SW 1271 (cell line): ENCODE results near the gene COG4.
A peak's percentile ranks its signal among the peaks of the same experiment; 100 is the strongest.

Experiments used
- DNase-seq, 2 experiments: peaks; one replicate each; lab custom pipeline; 2025; lab: John Stamatoyannopoulos, UW

Gene COG4

DNA sequence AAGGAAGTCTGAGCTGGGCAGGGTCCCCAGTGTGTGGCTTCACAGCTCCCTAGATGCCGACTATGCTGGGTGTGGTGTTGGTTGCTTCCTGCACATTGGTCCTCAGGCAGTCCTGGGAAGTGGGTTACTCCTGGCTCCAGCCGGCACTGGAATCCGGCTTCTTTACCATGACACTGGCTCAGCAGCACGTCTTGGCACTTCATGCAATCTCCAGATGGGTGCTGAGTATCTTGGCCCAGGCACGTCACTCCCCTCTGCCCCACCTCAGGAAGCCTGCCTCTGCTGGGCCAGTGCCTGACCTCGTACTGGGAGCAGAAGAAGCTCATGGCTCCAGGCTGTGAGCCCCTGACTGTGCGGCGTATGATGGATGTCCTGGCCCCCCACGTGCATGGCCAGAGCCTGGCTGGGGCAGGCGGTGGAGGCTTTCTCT lies 44.4 kb downstream of the COG4 start:
- DNase-seq, result no peak

GRCh38 chr16:70478169-70478568 lies 45.2 kb downstream of the COG4 start:
- no peak for DNase-seq

DNA sequence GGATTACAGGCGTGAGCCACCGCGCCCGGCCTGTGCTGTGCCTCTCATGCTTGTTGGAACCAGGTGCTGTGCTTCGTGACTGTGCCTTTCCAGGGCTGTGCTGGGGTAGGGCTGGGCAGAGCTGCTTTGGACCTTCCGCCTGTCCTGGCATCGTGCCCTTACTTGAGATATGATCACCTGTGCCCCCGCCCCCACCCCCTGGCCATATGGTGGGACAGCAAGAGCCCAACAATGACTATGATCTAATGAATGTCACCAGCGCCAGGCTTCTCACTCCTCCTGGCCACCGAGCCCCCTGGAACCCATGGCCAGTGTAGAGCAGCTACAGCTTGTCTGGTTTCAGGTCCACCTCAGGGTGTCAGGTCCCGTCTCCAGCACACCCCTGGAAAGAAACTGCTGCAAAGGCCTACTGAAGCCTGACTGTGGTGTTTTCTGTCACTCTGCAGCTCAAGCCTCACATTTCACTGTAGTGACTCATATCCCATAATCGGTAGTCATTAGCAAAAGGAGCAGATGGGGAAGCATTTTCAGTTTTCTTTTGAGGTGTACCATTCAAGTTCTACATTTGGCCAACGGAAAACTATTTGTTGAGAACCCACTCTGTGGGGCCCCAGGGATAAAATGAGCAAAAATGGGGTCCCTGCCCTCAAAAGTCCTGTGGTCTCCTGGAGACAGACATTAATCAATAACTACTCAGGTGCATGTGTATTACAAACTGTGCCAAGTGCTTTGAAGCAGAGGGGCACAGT lies 46.9 kb downstream of the COG4 start:
- DNase-seq, result peak in 1 of 2 experiments; percentile 66

DNA sequence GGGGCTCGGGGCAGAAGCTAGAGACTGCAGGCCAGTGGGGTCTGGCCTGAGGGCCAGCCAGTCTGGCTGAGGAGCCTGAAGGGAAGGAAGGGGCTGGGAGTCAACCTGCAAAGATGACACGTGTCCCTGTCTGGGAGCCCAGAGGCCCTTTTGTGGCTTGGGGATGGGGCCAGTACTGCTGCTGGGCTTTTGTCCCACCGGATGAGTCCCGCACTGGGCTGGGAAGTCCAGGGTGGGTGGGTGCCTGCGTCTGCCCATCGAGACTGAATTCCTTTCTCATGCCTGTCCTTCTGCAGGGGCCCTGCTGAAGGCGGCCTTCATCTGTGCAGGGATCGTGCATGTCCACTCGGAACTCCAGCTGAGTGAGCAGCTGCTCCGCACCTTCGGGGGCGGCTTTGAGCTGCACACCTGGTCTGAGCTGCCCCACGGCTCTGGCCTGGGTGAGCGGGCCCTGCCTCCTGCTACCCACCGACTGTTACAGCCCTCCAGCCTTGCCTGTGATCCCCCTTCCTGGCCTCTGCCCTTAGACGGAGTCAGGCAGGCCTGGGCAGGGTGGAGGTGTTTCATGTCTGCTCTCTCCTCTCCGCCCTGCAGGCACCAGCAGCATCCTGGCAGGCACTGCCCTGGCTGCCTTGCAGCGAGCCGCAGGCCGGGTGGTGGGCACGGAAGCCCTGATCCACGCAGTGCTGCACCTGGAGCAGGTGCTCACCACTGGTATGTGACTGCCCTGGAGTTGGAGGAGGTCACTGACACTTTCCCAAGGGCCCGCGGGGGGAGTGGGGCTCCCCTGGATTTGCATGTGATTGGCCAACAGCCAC lies 48.1 kb downstream of the COG4 start:
- no peak for DNase-seq

DNA sequence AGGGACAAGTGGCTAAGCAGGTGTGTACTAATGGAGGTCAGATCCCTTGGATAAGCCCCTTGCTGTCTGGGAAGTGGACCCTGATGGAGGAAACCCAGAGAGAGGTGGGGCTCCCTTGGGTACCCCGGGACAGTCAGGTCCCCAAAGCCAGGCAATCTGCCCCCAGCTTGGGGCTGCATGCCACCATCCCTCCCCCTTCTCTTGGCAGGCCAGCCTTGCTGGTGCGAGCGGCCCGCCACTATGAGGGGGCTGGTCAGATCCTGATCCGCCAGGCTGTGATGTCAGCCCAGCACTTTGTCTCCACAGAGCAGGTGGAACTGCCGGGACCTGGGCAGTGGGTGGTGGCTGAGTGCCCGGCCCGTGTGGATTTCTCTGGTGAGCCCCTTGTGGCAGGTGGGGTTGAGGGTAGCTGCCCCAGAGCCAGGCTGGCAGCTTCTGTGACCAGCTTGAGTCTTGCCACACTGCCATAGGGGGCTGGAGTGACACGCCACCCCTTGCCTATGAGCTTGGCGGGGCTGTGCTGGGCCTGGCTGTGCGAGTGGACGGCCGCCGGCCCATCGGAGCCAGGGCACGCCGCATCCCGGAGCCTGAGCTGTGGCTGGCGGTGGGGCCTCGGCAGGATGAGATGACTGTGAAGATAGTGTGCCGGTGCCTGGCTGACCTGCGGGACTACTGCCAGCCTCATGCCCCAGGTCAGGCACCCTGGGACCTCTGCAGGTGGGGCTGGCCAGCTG lies 48.9 kb downstream of the COG4 start:
- no peak for DNase-seq

DNA sequence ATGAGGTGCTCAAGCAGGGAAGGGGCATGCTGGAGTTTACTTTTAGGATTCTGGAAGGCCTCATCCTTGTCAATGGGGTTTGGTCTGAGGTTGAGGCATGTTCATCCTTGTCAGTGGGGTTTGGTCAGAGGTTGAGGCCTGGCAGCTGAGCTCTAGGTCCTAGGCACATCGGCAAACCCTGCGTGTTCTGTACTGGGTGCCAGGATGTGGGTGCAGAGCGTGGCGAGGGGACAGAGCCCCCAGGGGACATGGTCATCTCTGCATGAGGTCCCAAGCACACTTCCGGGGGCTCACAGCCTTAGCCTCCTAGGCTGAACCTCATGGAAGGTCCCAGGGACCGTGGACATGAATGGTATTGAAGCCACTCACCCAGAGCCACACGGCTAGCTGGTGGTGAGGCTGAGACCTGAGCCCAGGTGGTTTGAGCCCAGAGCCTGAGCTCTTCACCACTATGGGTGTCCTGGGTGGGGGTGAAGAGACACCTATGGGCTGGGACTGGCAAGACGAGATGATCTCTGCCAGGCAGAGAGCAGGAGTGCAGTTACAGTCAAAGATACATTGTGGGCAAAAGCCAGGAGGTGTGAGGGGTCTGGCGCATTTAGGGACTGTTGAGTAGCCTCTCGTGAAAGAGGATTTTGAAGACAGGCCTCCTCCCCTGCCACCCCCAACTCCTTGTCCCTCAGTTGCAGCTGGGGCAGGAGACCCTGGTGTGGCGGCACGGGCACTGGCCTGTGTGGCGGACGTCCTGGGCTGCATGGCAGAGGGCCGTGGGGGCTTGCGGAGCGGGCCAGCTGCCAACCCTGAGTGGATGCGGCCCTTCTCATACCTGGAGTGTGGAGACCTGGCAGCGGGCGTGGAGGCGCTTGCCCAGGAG lies 49.7 kb downstream of the COG4 start:
- no peak for DNase-seq

DNA sequence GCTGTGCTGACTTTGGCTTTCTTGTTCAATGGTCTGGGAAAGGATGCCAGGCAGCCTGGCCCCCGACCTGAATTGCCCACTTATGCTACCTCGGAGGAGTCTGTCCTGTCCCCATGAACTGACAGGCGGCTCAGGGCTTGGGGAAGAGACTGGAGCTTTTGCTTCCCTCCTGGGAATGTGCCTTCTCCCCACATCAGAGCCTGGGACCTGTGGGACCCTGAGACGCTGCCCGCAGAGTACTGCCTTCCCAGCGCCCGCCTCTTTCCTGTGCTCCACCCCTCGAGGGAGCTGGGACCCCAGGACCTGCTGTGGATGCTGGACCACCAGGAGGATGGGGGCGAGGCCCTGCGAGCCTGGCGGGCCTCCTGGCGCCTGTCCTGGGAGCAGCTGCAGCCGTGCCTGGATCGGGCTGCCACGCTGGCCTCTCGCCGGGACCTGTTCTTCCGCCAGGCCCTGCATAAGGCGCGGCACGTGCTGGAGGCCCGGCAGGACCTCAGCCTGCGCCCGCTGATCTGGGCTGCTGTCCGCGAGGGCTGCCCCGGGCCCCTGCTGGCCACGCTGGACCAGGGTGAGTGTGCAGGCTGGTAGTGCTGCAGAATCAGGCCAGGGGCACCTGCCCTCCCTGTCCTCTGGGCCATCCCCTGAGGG lies 50.4 kb downstream of the COG4 start:
- DNase-seq, result no peak

GRCh38 chr16:70470927-70471341 lies 52.4 kb downstream of the COG4 start:
- DNase-seq, result peak in 1 of 2 experiments; percentile 15

DNA sequence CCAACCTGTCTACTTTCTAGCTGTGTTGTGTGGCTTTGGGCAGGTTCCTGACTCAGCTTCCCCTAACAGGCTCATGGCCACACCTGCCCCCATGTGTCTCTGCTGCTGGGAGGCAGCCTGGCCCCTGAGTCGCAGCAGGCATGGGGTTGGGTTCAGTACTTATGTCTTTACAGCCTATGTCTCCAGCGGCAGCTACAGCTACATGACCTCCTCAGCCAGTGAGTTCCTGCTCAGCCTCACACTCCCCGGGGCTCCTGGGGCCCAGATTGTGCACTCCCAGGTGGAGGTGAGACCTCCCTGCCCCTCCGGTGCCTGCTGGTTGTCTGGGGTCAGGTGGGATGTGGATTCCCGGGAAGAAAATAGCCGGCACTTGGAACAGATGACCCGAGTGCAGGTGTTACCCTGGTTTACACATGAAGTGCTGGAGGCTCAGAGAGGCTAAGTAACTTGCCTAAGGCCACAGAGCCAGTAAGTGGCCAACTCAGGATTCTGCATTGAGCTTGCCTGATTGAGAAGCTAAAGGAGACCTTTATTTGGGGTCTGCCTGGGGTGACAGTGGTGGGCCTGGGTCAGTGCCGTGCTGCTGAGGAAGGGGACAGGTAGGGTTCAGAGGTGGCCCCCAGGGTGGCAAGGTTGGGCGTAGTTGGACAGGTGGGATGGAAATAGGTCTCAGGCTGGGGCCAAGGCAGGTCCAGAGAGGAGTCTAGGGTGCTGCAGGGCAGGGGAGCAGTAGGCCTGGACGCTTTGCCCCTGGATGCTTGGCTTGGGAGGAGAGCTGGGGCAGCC lies 53.0 kb downstream of the COG4 start:
- DNase-seq, result no peak

DNA sequence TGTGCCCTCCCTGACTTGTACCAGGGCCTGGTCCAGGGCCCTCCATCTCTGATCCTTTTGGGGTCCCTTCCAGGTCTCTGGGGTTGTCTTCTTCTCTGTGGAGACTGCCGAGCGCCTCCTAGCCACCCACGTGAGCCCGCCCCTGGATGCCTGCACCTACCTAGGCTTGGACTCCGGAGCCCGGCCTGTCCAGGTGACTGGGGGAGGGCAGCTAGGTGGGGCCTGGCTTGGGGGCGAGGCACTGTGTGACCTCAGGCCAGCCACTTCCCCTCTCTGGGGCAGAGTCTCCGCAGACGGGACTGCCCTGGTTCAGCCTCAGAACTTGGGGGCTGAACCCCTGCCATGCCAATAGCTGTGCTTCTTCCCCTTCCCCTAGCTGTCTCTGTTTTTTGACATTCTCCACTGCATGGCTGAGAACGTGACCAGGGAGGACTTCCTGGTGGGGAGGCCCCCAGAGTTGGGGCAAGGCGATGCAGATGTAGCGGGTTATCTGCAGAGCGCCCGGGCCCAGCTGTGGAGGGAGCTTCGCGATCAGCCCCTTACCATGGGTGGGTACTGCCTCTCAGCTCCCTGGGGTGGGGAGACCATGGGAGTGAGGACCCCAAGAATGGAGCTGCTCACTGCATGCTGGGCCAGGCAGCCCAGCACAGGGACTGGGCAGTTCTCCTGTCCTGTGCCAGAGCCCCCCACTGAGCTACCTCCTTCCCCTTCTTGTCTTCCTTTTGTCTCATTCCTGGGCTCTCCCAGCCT lies 54.4 kb downstream of the COG4 start:
- DNase-seq, result no peak

DNA sequence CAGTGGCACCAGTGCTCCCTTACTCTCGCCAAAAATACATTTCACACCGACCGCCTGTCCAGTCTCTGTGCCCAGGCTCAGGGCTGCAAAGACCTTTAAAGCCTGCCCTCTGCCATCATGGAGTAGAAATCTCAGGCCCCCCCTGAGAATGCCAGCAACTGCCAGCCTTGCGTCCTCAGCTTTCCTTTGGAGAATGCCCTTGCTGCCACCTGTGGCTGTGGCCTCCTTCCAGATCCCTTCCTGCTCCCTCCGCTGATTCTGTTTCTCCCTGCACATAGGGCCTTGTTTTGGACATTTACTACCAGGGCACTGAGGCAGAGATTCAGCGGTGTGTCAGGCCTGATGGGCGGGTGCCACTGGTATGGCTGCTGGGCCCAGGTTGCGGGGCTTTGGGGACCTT lies 55.7 kb downstream of the COG4 start:
- no peak for DNase-seq

DNA sequence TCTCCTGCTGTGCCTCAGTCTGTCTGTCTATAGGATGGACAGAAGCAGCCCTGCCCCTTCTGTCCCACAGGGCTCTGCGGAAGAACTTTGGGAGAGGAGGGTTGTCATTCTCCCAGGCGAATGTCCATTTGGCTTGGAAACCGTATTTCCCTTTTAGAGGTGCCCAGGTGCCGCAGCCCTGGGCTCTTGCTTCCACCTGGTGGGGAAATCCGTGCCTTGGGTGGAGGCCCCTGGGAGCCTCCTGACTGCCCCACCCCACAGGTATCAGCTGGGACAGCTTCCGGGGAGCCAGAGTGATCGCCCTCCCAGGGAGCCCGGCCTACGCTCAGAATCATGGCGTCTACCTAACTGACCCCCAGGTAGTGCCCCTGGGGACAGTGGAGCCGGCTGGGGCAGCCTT lies 56.2 kb downstream of the COG4 start:
- DNase-seq, result no peak

DNA sequence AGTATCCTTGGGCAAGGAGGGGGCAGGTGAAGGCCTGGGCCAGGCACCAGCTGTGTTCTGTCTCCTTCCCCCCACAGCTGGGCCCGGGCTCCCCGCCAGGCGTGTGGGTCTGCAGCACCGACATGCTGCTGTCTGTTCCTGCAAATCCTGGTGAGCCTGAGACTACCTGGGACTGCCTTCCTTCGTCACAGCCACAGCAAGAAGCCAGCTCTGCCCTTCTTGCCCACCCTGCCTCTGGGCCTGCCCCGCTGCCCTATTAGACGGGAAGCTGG lies 56.6 kb downstream of the COG4 start:
- DNase-seq, result no peak

DNA sequence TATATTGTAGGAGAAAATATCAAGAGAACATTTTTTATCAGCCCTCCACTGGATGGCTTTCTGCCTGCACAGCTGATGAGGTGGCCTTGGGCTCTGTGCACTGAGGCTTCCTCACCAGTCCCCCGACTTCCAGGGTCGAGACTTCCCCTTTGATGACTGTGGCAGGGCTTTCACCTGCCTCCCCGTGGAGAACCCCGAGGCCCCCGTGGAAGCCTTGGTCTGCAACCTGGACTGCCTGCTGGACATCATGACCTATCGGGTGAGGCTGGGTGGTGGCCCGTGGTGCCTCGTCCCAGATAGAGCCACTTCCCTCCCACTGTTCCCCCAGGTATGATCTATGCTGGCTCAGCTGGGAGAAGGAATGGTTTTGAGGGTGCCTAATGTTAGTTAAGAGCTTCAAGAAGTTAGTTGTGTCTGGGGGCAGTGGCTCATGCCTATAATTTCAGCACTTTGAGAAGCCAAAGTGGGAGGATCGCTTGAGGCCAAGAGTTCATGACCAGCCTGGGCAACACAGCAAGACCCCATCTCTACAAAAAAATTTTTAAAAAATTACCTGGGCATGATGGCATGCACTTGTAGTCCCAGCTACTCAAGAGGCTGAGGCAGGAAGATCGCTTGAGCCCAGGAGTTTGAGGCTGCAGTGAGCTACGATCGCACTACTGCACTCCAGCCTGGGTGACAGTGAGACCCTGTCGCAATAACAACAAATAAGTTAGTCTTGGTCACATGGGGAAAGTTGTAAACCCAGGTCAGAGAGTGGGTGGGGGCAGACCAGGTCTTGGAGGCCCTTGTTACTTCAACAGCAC lies 57.2 kb downstream of the COG4 start:
- no peak for DNase-seq

- DNase-seq, result no peak
Observed at GRCh38 chr16:70463235-70463634, 60.1 kb downstream of the COG4 start.

- peak in 1 of 2 experiments; percentile 15 for DNase-seq
Observed at GRCh38 chr16:70460737-70461261, 62.6 kb downstream of the COG4 start.

DNA sequence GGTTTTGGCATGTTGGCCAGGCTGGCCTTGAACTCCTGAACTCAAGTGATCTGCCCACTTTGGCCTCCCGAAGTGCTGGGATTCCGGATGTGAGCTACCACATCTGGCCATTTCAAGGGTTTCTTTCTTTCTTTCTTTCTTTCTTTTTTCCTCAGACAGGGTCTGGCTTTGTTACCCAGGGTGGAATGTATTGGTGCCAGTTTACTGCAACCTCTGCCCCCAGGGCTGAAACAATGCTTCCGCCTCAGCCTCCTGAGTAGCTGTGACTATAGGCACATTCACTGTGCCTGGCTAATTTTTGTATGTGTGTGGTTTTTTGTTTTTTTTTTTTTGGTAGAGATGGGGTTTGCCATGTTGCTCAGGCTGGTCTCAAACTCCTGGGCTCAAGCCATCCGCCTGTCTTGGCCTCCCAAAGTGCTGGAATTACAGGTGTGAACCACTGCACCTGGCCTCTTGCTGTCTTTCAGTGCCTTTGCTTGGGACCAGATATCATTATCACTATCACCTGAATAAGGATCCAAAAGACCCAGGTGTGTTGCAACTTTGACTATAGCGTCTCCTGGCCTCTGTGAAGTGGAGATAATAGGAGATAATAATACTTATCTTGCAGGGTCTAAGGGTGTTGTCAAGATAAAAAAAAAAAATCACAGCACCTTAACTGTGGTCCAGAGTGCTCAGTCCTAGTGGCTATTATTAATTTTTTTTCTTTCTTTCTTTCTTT lies 65.7 kb downstream of the COG4 start:
- no peak for DNase-seq

- no peak for DNase-seq
Observed at GRCh38 chr16:70455910-70456309, 67.4 kb downstream of the COG4 start.
